GM21723 (cell line): ENCODE results near the gene ZMYM3.
"Not testable (repeated sequence)": the region's sequence is repeated elsewhere in the genome, so short reads cannot be mapped to it uniquely, and the experiment has no call there.

Experiments
- ATAC-seq: cut with Tn5 transposase; IDR thresholded peaks from one replicate; pipeline ENCODE4 v1.9.1; 2021; ENCODE audit warnings: mild to moderate bottlenecking, moderate library complexity; ENCODE audit not compliant: unreplicated experiment

The ZMYM3 gene

GRCh38 chrX:71254092-71254963, at the start of gene ZMYM3:
Gene ZMYM3, minus strand, starts transcription at chrX:71254140. Its CDS starts 885 bp downstream, at chrX:71253255.
- peak; percentile 81 for ATAC-seq

- ATAC-seq: no peak
Measured at GRCh38 chrX:71302461-71303213, 48.7 kb upstream of the ZMYM3 start.

DNA sequence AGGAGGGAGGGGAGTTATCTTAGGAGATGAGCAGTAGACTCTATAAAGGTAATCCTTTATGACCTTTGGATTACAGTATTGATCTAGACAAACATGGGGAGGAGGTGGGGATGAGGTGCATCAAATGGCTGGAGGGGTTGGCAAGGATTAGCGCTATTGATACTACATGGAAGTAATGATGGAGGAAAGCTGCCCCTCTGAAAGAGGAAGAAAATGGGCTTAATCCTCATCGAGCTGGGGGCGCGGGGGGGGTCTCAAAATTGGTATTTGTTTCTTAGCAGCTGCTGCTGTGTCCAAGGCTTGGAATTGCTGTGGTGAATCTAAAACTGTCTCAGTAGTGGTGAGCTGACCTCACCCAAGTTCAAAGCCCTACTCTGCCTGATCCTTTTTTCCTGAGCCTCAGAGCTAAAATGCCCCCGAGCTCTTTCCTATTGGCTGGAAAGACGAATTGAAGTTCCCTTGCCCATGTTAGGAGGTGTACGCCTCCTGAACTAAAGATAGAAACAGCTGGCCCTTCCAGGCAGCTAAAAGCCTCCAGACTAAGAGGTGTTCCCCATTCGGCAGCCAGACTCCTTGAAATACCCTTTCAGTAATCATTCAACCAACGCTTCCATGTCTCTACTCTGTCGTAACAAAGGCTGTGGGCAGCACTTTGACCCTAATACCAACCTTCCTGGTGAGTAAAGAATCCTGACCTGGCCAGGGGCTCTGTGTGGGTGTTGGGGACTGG, 47.4 kb upstream of the ZMYM3 start, which contains the start of gene ITGB1BP2:
ITGB1BP2 (plus strand) TSS at position 556 of the 730 bp plus-strand sequence; CDS start at position 613, 57 bp downstream.
- ATAC-seq: no peak

GRCh38 chrX:71300495-71300894, 46.6 kb upstream of the ZMYM3 start:
- not testable (repeated sequence) for ATAC-seq

GRCh38 chrX:71300064-71300463, 46.1 kb upstream of the ZMYM3 start:
- ATAC-seq: not testable (repeated sequence)

DNA sequence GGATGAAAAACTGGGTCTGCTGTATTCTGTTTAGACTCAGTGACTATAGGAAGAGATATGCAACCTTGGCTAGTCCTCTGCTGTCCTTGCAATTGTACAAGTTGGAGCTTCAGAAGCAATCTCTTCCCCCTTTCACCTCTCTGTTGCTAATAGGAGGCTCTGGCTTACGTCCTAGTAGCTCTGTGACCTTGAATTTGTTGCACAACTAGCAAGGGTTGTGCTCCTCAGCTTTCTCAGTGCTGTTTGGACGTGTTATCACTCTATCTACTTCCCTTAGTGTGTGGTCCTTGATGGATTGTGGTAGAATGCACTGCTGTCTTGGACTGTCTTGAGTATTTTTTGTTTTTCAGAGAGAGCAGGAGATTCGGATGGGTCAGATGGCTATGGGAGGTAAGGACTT, 44.2 kb upstream of the ZMYM3 start:
- no peak for ATAC-seq

- no peak for ATAC-seq
Measured at GRCh38 chrX:71296806-71297205, 42.9 kb upstream of the ZMYM3 start.

DNA sequence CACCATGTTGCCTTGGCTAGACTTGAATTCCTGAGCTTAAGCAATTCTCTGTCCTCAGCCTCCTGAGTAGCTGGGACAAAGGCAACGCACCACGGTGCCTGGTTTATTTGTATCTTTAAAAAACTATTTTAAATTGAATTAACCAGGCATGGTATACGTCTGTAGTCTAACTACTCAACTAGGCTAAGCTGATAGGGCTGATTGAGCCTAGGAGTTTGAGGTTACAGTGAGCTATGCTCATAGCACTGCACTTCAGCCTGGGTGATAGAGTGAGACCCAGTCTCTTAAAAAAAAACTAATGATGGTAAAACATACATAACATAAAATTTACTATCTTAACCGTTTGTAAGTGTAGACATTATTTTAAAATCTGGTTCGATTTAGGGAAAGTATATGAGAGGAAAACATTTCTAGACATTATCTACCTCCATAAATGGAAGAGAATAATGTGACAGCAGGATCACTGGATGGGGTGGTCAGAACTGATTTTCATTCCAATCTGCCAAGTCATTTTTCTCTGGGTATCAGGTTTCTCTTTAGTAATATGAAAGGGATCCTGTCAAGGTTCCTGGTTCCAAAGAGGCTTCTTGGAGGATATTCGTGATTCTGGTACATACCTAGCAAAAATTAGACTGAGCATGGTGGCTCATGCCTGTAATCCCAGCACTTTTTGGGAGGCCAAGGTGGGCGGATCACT, 38.9 kb upstream of the ZMYM3 start:
- ATAC-seq: no peak

- ATAC-seq: no peak
Measured at GRCh38 chrX:71291381-71291780, 37.4 kb upstream of the ZMYM3 start.

DNA sequence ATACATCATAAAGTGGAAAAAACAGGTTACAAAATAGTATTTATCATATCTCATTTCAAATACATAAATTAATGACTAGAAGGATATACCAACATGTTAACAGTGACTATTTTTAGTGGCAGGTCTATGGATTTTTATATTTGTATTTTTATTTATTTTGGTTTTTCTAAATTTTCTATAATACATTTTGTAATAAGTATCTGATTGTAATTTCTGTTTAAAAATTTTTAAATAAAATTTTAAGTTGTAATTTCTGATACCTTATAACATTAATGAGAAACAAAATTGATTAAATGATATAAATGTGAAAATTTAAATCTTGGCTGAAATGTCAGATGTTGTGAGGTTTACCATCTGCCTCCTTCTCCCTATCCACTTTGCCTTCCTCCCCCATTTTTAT, 32.0 kb upstream of the ZMYM3 start:
- ATAC-seq: no peak

DNA sequence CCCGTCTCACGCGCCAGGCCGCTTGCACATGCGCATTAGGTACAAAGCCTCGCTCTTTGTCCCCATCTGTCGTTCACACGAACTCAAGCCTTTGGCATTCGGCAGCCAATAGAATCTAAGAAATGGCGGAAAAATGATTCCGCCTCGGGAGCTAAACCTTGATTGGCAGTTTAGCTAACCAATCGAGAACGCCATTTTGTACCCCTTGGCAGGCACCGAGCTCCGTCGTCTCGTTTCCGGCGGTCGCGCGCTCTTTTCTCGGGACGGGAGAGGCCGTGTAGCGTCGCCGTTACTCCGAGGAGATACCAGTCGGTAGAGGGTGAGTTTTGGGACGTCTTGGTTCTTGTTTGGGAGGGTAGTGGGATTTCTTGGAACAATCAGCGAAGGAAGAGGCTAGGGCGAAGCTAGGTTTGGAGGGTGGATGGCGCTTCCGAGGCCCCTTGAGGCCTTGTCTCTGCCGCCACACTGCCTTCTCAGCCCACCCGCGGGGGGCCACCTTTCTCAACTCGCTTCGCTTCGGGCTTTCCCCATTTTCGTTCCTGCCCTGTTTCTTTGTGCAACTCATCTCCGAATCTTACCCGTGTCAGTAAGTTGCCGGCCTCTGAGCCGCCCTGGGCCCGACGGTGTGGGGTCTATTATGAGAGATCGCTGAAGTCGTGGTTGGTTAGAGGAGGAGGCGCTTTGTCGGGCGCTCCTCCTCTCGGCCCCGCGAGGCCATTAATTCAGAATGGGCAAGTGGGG, 29.6 kb upstream of the ZMYM3 start, which contains the start of gene NONO:
NONO (plus strand) TSS at position 233 of the 741 bp plus-strand sequence. CDS start 7,003 bp downstream, outside the sequence.
- peak; percentile 76 for ATAC-seq

DNA sequence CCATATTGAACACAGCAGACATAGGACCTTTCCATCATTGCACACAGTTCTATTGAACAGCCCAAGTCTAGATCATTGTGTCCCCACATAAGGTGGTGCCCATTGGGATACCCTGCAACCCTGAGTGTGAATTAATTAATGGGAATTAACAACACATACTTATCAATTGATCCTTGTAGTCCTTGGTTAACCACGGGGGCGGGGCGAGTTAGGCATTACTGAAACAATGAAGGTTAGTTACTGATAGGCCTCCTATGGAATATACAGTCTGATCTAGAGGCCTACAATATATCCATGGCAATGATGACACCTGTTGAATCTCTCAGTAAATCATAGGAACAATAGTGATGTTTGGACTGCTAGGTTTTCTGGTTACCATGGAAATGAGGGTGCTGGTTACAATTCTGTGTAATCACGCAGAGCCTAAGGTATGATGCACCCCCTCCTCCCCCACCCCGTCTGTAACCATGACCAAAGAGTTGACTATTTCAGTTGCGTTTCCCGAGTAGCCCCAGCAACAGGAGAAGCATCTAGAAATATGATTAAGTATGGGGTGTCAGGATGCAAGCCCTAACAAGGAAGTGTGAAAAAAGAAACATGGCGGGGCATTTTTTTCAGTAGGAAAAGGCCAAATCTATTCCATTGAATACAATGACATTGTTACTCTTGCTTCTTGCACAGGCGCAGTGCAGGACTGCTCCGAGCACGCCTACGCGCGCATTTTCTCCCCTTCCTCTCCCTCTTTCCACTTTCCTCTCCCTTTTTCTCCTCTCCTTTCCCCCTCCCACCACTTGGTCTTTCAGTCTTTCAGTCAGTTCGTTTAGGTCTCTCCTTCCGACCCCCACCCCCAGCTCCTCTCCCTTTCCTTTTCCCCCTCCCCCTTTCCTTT, 28.8 kb upstream of the ZMYM3 start:
- ATAC-seq: peak; percentile 33

- ATAC-seq: not testable (repeated sequence)
Measured at GRCh38 chrX:71281300-71281699, 27.4 kb upstream of the ZMYM3 start.

- not testable (repeated sequence) for ATAC-seq
Measured at GRCh38 chrX:71272313-71272712, 18.4 kb upstream of the ZMYM3 start.

DNA sequence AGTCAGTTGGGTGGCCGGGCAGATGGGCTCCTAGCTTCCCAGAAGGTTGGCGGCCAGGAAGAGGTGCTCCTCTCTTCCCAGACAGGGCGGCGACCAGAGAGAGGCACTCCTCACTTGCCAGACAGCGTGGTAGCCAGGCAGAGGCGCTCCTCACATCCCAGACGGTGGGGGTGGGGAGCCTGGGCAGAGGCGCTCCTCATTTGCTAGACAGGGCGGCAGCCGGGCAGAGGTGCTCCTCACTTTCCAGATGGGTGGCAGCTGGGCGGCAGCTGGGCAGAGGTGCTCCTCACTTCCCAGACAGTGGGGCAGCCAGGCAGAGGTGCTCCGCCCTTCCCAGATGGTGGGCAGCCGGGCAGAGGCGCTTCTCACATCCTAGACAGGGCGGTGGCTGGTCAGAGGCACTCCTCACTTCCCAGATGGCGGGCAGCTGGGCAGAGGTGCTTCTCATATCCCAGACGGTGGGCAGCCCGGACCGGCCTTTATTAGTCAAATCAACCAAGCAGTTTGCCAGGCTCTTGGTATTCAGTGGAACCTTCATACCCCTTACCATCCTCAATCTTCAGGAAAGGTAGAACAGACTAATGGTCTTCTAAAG, 16.0 kb upstream of the ZMYM3 start:
- no peak for ATAC-seq

GRCh38 chrX:71268624-71269023, 14.7 kb upstream of the ZMYM3 start:
- not testable (repeated sequence) for ATAC-seq

DNA sequence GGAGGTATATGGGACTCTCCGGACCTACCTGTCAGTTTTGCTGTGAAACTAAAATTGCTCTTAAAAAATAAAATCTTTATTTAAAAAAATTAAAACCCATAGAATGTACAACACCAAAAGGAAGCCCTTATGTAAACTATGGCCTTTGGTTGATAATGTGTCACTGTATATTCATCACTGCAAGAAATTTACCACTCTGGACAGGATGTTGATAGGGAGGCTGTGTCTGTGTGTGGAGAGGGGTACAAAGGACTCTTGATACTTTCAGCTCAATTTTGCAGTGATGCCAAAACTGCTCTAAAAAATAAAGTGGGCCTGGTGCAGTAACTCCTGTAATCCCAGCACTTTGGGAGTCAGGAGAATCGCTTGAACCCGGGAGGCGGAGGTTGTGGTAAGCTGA, 2.9 kb upstream of the ZMYM3 start:
- ATAC-seq: no peak

DNA sequence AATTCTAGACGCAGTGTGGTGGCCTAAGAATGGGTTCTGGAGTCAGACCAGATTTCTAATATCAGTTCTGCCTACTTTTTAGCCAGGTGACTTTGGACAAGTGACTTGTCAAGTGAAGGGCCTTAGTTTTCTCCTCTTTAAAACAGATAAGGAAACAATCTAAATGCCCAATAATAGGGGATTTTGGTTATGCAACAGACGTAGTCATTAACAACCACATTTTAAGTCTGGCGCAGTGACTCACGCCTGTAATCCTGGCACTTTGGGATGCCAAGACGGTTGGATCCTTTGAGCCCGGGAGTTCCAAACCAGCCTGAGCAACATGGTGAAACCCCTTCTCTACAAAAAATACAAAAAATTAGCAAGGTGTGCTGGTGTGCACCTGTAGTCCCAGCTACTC, 2.1 kb upstream of the ZMYM3 start:
- no peak for ATAC-seq
